Dedifferentiated amniotic fluid mesenchymal stem cell (primary cell): ENCODE results near the gene MRPL37.

ENCODE experiments used
- DNase-seq: peaks from one replicate; pipeline ENCODE4 v3.0.0-alpha.2; 2016; ENCODE audit errors: extremely low spot score

The MRPL37 gene

DNA sequence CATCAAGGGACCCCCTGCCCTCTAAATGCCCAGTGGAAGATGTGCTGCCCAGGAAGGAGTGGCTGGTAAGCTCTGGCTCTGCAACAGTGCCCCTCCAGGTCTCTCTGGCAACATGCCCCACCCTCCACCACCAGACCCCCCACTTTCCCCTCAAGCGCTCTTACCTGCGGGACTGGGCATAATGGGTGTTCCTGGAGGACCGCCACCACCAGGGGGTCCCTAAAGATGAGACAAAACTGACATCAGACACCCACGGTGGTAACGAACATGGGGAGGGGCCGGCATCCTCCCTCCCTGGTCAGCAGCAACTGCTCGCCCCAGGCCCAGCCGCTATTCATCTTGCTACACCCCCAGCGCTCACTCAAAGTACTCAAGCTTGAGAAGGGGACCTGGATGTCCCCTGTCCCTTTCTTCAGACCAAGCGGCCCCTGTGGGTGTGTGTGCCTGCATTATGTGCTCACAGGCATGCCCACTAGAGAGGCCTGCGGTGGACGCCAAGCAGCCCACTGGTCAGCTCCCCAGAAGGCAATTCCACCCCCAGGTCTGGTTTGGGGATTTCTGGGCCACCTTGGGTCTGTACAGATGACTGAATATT is 40.9 kb downstream of the MRPL37 start:
- DNase-seq = no peak

DNA sequence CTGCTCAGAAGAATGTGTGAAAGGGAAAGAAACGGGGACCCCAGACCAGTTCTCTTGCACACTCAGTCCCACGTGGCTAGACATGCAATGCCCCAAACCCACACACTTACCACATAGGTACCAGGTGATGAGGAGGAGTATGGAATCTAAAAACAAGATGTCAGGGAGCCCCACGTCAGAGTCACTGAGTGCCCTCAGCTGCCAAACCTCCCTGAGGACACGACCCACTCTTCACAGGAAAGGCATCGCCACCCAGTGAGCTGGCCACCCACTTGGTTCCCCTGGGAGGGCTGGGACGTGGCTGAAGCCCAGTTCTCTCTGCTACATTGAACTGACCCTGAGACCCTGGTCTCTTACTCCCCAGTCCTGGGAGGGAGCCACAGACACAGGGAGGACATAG is 41.4 kb downstream of the MRPL37 start:
- no peak for DNase-seq

DNA sequence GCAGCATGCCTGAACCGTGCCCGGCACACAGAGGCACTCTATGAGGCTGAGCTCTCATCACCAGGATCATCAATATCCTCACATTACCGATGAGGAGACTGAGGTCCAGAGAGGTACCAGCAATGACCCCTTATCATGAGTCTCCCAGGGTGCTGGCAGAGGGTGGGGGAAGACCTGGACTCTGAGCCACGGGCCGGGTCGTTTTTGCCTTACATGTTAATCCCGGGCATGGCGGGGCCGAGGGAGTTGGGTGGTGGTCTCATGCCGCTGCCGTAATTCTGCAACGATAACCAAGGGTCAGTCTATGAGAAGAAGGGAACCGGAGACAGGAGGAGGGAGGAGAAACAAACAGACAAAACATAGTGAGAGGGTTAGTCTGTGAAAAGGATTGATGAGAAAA is 43.1 kb downstream of the MRPL37 start:
- DNase-seq = no peak

DNA sequence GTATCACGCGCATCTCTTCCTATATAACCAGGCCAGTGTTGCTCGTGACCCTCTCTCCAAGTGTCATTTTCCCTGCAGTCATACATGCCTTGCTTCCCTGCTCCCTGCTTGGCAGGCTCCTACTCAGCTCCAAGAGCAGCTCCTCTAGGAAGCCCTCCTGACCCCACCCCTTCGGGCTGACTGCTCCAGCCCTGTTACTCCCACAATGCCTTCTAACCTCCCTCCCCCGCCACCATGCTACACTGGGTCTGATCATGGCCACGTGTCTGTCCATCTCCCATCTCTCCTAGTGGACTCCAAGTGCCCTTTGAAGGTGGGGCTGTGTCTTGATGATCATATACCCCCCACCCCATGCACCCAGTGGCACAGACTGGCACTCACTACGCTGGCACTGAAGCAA is 44.7 kb downstream of the MRPL37 start:
- no peak for DNase-seq

DNA sequence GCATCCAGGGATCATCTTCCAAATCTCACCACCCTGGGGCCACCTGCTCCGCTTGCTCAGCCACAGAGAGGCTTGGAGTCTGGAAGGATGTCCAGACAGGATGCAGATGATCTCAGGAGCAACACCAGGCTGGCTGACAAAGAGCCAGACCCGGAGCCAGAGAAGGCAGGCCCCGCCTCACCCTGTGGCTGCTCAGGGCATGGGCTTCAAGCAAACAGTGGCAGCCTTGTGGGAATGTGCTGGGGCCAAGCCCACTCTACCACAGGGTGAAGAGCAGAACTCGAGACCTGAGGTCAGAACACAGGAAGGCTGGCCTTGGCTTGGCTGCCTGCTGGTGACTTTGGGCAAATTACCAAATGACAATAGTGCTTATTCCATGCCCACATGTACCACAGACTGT is 45.5 kb downstream of the MRPL37 start:
- no peak for DNase-seq

DNA sequence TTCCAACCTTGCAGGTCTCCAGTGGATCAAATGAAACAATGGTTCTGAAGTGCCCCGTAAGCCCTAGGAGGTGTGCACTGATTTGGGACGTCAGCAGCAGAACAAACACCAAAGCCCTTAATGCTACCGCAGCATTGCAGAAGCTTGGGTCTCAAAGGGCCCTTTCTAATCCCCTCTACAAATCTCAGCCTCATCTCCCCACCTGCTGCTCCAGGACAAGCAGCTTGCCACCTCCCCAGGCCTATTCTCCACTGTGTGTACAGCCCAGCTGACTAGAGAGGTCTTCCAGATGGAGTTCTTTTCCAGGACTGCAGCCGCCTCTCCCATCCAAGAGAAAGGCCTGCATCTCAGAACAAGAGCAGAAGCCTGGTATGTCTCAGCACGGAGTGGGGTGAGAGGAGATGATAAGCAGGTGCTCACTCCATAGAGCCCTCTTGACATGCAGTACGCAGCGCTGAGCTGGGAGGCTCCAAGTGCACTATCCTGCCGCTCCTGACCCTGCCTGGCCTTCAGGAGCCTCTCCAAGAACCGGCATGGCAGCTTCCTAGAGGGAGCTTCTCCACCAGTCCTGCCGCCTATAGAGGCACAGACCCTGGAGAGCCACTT is 46.3 kb downstream of the MRPL37 start:
- no peak for DNase-seq

DNA sequence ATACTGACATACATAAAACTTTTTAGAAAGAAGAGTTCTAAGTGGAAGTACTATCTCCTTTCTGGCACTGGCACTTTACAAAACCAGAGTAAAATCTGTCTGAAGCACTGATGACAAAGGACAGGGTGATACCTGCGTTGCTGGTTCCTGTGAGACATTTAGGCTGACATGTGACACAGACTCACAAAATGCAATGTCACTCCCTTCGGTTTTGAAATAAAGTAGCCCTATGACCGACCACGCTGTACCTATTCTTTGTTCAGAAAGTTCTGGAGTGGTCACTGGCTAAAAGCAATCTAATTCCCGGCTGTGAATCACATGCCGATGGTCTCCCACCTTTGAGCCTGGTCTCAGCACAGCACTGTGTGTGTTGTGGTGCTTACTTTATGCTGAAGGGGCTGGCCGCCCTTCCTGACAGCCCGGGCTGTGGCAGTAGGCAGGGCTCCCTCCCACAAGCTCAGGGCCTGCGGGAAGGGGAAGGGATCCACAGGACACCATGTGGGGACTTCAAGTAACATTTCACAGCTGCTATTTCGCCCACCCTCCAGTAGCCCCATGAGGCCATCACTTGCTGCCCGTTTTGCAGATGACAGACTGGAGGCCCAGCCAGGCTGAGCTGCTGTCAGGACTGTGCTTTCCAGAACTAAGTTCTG is 48.0 kb downstream of the MRPL37 start:
- DNase-seq = no peak

DNA sequence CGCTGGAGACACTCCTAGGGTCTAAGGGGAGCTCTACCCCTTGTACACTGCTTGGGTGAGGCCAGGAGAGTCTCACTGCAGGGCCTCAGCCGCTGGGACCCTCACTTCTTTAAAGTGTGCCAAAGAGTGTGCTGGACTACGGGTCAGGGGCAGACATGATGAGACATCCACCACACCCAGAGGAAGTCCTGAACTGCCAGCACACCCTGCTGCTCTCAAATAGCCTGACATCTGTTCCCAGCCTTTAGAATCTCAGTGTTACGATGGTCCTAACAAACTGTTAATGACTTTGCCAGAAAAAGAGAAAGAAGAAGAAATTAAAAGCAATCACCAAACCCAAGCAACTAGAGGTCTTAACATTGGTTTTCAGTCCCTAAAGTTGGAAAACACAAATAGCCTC is 49.0 kb downstream of the MRPL37 start:
- no peak for DNase-seq

DNA sequence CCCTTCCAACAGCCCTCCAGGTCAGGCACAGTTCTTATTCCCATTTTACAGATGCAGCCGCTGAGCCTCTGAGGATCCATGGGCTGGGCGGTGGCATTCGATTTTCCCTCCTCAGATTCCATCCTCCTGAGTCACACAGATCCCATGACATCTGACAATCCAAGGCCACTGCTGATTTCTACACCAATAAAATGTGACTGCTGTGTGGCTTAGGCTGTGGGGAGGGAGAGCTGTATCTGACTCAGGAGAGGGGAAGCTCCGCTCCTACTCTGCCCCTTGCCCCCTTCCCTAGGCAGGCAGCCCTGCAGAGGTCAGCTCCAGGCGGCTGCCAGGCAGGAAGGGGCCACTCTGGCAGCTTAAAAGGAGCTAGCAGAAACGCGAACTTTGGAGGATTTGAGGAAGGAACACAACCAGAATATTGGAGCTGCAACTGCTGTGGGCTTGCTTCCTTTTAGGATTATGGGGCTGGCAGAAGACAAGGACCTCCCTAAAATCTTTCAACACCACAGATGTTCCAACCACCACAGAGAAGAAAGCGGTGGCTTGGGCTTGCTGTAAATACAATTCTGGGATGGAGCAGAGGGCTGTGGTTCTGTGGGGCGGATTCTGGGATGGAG is 50.0 kb downstream of the MRPL37 start:
- DNase-seq = no peak

DNA sequence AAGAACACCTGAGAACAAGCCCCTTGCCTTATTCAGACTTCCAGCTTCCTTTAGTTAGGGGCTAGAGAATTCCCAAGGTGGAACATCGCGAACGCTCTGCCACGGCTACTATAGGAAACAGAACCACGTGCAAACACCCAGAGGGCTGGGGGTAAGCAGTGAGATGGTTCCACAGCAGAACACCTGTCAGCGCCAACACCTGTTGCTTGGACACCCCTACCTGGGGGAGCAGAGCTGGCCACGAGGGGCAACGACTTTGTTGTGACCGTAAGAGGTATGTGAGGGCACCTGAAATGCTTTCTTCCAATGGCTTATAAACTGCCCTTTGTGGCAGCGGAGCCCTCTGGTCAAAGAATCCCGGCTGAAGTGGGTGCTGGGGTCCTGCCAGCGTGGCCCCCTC is 50.7 kb downstream of the MRPL37 start:
- DNase-seq = no peak

DNA sequence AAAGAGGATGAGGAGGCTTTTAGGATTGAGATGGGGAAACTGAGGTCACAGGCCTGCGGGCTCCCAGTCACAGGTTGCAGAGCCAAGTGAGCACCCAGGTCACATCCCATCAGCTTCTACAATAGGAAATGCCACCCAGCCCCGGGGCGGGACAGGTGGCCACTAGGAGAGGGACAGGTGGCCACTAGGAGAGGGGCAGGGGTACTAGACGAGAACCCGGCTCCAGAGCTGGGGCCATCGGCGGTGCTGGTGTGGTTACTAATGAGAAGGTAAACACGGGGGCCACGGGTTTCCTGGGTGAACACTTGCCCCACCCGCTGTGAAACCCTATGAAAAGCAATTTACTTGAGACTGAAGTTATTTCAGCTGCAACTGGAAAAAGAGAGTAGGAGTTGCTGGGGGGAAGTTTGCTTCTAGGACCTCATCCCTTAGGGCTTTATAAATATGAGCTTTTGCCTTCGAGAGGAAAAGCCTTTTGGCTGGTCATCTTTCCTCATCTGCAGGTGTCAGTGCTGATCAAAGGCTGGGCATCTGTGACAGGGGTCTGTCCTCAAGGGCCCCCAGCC is 52.5 kb downstream of the MRPL37 start:
- DNase-seq = no peak

DNA sequence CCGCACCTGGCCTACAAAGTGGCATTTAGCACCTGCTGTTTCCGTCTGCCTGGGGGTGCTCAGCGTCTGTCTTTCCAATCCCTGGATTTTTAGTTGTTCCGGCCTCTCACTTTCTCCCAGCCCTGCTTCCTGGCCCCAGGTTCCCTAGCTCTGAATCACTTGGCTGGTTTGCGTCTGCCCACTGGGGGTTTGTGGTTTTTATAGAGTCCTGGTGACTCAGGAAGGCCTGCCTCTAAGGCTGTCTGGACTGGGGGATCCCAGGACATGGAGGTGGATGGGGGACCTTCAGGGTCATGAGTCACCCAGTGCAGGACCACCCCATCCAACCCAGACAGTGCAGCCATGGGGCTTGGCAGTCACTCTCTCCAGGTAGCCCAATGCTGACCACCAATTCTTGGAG is 53.5 kb downstream of the MRPL37 start:
- DNase-seq = peak; percentile 69

DNA sequence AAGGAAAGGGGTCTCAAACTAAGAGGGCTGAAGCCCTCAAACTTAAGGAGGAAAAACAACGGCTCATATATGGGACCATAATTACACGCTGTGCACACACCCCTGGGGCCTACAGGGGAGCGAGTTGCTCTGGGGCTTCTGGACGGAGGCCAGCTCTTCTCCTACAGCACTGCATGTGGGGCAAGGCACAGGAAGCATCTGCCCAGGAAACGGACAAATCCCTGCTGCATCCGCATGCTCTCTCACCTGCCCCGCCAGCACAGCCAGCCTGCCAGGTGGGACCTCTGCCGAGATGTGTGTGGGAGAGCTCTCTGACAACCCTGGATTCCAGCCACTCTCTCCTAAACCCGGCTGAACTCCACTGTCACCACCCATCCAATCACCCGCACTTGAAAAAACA is 54.1 kb downstream of the MRPL37 start:
- DNase-seq = no peak

DNA sequence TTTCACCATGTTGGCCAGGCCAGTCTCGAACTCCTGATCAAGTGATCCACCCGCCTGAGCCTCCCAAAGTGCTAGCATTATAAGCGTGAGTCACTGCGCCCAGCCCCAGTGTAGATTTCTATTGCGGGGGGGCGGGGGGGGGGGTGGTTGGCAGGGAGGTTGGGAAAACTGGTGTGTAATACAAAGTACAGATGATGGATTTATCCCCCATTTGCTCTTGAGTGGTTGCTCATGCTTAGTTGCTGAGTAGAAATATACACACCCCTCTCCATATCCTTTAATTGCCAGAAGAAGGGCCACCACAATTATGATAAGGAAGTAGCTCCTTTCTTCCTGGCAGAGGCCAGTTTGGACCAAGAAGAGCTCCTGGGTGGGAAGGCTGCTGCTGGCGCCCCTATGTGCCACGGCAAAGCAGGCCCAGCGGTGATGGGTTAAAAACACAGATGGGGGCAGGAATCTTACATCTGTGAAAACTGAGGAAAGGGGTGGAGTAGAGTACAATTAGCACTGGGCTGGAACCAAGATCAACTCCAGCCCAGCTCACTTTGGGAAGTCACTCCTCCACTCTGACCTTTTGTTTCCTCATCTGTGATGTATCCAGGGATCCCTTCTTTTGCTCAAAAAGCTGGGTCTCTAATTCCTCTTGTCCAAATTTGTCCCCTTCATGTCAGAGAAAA is 55.2 kb downstream of the MRPL37 start:
- DNase-seq = no peak

DNA sequence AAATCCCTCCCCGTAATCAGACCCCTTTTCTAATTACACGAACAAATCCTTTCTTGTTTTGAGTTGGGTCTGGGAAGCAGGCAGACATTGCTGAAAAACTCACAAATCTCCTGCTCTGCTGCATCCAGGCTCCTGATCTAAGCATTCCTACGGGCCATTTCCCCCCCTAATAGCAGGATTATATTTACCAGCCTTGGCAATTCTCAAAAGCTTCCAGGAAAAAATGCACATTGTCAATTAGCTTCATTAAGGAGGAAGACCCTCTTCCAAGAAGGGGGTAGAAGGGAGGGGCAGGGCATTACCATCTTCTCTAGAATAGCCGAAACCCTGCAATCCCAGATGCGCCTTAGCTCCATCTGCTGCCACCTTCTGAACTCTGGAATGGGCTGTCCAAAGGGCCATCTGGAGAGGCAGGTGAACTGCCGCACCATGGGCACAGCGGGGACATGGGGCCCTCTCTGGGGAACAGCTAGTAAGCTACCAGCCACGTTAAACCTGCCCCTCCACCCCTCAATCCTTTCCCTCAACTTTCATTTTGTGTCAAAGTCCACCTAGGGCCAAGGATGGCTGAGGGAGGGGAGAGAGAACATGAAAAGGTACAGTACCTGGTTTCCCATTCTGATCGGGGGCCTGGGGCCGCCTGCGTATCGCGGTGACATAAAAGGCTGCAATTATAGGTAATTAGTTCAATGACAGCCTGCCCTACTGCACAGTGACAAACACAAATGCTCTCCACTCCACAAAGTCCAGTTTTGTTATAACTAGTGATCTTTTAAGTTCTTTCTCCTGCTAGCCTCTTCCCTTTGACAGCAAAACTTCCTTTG is 56.8 kb downstream of the MRPL37 start:
- no peak for DNase-seq

DNA sequence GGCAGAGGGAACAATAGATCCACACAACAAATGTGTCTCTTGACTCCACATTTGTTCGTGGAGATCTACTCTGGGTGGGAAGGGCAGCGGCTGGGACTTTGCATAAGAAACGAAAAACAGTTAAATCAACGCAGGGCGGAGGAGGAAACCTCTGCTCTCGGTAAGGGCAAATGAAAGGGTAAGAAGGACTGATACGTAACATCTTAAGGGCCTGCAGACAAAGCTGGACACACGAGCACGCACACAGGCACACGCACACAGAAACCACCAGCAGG is 57.3 kb downstream of the MRPL37 start:
- DNase-seq = no peak

DNA sequence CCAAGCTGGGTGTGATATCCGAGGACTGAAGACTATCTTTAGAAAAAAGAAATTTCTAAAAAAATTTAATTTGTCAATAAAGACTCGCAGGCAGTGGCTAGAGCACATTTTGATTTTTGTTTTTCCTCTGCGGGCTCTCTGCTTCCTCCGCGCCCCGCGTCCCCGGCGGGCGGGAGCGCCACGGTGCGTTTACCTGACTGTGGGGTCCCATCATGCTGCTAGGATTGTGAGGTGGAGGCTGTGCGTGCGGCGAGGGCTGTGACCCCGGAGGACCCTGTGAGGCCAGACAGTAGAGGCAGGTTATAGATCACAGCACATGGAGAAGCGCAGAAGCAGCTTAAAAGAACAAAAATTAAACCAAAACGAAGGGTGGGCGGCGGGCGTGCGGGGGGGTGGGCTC is 57.9 kb downstream of the MRPL37 start:
- DNase-seq = no peak

DNA sequence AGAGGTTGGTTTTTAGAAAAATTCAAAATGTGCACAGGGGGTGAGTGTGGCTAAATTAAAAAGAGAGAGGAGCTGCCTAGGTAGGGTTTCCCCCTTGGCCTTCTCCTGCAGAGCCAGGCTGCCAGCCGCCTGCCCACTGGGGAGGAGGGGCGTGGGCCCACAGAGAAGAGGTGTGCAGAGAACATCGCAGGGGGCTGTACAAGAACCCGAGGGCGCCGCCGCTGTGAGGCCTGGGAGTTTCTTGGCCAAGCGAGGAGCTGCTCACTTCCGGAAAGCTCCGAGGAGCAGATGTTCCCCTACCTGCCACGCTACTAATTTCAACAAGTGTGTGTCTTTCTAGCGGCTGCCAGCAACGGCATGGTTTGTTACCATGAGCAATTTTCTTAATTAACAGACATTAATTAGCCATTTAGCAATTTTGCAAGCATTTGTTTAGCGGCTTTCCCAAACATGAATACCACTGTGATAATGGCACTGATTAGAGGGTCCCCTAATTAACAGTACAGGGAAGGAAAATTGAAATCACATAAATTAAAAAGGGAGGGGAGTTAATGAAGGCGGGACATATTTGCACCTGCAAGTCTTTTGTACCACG is 59.7 kb downstream of the MRPL37 start:
- DNase-seq = no peak

DNA sequence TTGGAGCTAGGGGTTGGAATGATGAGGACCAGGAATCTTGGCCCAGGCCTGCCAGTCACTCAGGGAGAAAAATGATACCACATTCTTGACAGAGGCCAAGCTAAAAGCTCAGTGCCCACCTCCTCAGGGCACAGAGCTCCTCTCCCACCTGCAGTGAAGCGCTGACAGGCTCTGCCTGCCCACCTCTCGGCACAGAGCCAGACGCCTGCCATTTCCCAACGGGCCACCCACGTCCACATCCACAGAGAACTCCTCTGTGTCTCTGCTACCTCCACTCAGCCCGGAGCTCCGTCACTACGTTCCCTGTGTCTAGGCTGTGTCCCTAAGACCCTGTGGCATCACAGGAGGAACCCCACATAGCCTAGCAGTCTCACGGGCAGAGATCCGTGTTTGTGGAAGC is 60.8 kb downstream of the MRPL37 start:
- no peak for DNase-seq

DNA sequence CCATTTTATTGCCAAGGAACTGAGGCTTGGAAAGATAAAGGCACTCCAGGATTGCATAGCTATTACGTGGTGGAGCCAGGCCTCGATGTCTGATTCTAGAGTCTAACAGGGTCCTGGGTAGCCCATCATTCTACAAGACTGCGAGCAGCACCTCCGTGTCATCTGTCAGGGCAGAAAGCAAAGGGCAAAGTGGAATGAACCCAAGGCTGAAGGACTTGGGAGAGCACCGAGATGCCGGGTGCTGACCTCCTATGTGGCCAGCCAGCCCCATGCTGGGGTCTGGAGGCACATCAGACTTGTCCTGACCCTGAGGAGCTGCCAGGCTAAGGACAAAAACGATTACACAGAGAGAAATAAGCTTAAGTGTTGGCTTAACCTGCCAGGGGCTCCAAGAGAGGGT is 62.3 kb downstream of the MRPL37 start:
- no peak for DNase-seq

DNA sequence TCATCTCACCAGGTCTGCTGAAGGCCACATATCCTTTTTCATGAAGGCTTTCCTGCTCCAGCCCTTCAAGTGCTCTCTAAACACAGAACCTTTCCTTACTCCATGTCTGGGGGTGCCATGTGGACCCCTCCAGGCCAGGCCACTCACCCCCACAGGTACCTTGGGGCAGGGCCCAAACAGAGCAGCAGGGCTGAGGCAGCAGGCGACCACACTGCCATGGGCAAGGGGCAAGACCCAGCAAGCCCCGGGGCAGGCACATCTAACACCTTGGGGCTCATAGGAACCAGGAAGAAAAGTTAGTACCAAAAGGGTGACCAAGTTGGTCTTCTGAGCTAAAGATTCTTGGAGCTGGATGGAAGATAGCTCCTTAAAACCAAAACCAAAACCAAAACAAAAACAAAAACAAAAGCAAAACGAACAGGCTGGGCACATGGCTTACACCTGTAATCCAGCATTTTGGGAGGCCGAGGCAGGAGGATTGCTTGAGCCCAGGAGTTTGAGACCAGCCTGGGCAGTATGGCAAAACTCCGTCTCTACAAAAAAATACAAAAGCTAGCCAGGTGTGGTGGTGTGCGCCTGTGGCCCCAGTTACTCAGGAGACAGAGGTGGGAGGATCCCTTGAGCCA is 63.7 kb downstream of the MRPL37 start:
- no peak for DNase-seq
